ACC112 (cell line): ENCODE results near the gene URM1.

Source experiments
- H2AFZ ChIP-seq: fragments of 200-600 bp; sonication (generic); one replicate; pipeline ENCODE4 v1.6.0; 2017; ENCODE audit warnings: antibody characterized with exemption, low read length; ENCODE audit not compliant: unreplicated experiment
- H3K27ac ChIP-seq: fragments of 200-600 bp; sonication (generic); 2 replicates; pipeline ENCODE4 v1.5.1; 2014; ENCODE audit warnings: low read depth, mild to moderate bottlenecking, antibody characterized with exemption, low read length, moderate library complexity
- H3K27me3 ChIP-seq: fragments of 200-600 bp; sonication (generic); 2 replicates; pipeline ENCODE4 v1.6.1; 2014; ENCODE audit warnings: mild to moderate bottlenecking, antibody characterized with exemption, low read length, moderate library complexity, mixed read lengths; ENCODE audit not compliant: insufficient read depth
- H3K36me3 ChIP-seq: fragments of 200-600 bp; sonication (generic); 2 replicates; pipeline ENCODE4 v1.6.1; 2016; ENCODE audit warnings: mild to moderate bottlenecking, antibody characterized with exemption, low read length, moderate library complexity, mixed read lengths; ENCODE audit not compliant: insufficient read depth
- H3K4me1 ChIP-seq: fragments of 200-600 bp; sonication (generic); one replicate; pipeline ENCODE4 v1.6.1; 2016; ENCODE audit warnings: low read length, mixed read lengths; ENCODE audit not compliant: insufficient read depth, unreplicated experiment, control insufficient read depth
- H3K4me3 ChIP-seq: fragments of 200-600 bp; sonication (generic); 2 replicates; pipeline ENCODE4 v1.5.1; 2014; ENCODE audit warnings: mild to moderate bottlenecking, low read depth, low read length
- H3K79me2 ChIP-seq: fragments of 200-600 bp; sonication (generic); one replicate; pipeline ENCODE4 v1.6.0; 2016; ENCODE audit warnings: low read length; ENCODE audit not compliant: control insufficient read depth, unreplicated experiment, insufficient read depth

Gene URM1

DNA sequence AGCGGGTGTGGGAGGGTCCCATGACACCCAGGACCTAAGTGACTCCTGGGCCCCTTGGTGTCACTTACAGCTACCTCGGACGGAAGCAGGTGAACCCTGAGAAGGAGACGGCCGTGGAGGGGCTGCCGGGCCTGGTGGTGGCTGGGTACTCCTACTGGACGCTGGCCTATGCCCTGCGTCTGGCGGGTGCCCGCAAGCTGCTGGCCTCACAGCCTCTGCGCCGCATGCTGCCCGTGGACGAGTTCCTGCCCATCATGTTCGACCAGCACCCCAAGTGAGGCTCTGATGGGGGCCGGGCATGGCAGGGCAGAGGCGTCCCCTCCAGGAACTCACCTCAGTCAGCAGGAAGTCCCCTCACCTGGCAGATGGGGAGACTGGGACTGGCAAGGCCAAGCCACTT, 63.2 kb downstream of the URM1 start:
- Histone ChIP-seq H3K36me3 (0 out of 2 replicates have a peak, but pooled peaks cover 3% of the 10 kb centered on the region), H3K27me3 (no peaks in the 10 kb centered on the region), H3K27ac (no peak overlapping the region), H2AFZ (no peak overlapping the region), H3K4me1 (no peaks in the 10 kb centered on the region), H3K79me2 (no peaks in the 10 kb centered on the region), H3K4me3 (no peak overlapping the region)

- H3K27ac ChIP-seq = no peak overlapping the region
Observed at GRCh38 chr9:128435611-128436010, 64.4 kb downstream of the URM1 start.

GRCh38 chr9:128438343-128439109, 67.4 kb downstream of the URM1 start:
- Histone ChIP-seq H3K27ac (no peak overlapping the region), H3K4me1 (no peaks in the 10 kb centered on the region), H2AFZ (no peak overlapping the region), H3K4me3 (no peak overlapping the region), H3K79me2 (no peaks in the 10 kb centered on the region), H3K27me3 (no peaks in the 10 kb centered on the region), H3K36me3 (0 out of 2 replicates have a peak, but pooled peaks cover 3% of the 10 kb centered on the region)

More at GRCh38 chr9:128435611-128436010, 64.4 kb downstream of the URM1 start:
- Histone ChIP-seq H2AFZ (no peak overlapping the region), H3K36me3 (0 out of 2 replicates have a peak, but pooled peaks cover 3% of the 10 kb centered on the region), H3K27me3 (no peaks in the 10 kb centered on the region), H3K4me1 (no peaks in the 10 kb centered on the region), H3K4me3 (no peak overlapping the region), H3K79me2 (no peaks in the 10 kb centered on the region)

DNA sequence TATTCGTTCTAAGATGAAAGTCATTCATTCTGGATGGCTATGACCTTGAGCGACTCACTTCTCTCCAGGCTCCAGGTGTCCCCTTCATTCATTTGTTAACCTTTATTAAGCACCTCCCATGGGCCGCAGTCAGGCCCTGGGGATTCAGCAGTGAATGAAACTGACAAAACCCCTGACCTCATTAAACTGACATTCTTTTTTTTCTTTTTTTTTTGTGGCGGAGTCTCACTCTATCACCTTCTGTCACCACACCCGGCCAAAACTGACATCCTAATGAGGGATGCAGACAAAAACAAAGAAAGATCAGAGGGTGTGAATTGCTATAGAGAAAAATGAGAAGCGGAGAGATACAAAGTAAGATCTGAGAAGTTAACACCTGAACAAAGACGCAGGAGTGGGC, 68.1 kb downstream of the URM1 start:
- no peak overlapping the region for H3K4me3 ChIP-seq
- no peak overlapping the region for H3K27ac ChIP-seq
- 0 out of 2 replicates have a peak, but pooled peaks cover 3% of the 10 kb centered on the region for H3K36me3 ChIP-seq
- no peaks in the 10 kb centered on the region for H3K79me2 ChIP-seq
- no peaks in the 10 kb centered on the region for H3K27me3 ChIP-seq
- H3K4me1 ChIP-seq = no peaks in the 10 kb centered on the region
- no peak overlapping the region for H2AFZ ChIP-seq
